OCI-LY3 (cell line): ENCODE data around the gene DDX5.

Source experiments
- EZH2phosphoT487 ChIP-seq: fragments of 200-600 bp; shearing (Covaris generic); IDR thresholded peaks from 2 replicates; pipeline ENCODE4 v1.6.1; 2018; ENCODE audit warnings: antibody characterized with exemption, mixed run types, low read depth
- TF ChIP-seq, protein P1 (sequence below): fragments of 200-600, 300-600 bp; sonication (generic); IDR thresholded peaks from 2 replicates; pipeline ENCODE4 v1.5.1; 2014; ENCODE audit warnings: antibody characterized with exemption, low read length, low read depth

GRCh38 chr17:64499805-64500486 lies 6.1 kb downstream of the DDX5 start:
- TF ChIP-seq, protein P1, sequence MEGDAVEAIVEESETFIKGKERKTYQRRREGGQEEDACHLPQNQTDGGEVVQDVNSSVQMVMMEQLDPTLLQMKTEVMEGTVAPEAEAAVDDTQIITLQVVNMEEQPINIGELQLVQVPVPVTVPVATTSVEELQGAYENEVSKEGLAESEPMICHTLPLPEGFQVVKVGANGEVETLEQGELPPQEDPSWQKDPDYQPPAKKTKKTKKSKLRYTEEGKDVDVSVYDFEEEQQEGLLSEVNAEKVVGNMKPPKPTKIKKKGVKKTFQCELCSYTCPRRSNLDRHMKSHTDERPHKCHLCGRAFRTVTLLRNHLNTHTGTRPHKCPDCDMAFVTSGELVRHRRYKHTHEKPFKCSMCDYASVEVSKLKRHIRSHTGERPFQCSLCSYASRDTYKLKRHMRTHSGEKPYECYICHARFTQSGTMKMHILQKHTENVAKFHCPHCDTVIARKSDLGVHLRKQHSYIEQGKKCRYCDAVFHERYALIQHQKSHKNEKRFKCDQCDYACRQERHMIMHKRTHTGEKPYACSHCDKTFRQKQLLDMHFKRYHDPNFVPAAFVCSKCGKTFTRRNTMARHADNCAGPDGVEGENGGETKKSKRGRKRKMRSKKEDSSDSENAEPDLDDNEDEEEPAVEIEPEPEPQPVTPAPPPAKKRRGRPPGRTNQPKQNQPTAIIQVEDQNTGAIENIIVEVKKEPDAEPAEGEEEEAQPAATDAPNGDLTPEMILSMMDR: no peak
- no peak for TF ChIP-seq EZH2phosphoT487
